AG04449 (cell line): Measurements from ENCODE around the gene SDHA.
"Not testable (repeated sequence)": the region's sequence is repeated elsewhere in the genome, so short reads cannot be mapped to it uniquely, and the experiment has no call there.

Source experiments
- CTCF ChIA-PET: fragments of 350-600 bp; formaldehyde crosslinking; extraction: SDS; loops from one replicate; lab custom pipeline; 2021; ENCODE audit warnings: antibody characterized with exemption; lab: Yijun Ruan, JAX
- POLR2A ChIA-PET: fragments of 400-600, 350-600 bp; formaldehyde crosslinking; extraction: SDS; loops from one replicate; lab custom pipeline; 2020; ENCODE audit warnings: antibody characterized with exemption, inconsistent platforms; lab: Yijun Ruan, JAX
- DNase-seq: peaks from one replicate; pipeline ENCODE4 v3.0.0-alpha.2; 2010; ENCODE audit warnings: low read depth, low spot score
- H3K4me3 ChIP-seq: 2 replicates; pipeline ENCODE4 v1.5.1; 2011; ENCODE audit warnings: low read depth, mild to moderate bottlenecking, control low read depth, low read length
- TF ChIP-seq, protein P1 (sequence below): IDR thresholded peaks from one replicate; pipeline ENCODE4 v1.5.1; 2011; ENCODE audit warnings: mild to moderate bottlenecking, moderate library complexity, low read length, control low read depth, inconsistent platforms; ENCODE audit not compliant: insufficient read depth; ENCODE audit errors: missing control alignments

SDHA gene

DNA sequence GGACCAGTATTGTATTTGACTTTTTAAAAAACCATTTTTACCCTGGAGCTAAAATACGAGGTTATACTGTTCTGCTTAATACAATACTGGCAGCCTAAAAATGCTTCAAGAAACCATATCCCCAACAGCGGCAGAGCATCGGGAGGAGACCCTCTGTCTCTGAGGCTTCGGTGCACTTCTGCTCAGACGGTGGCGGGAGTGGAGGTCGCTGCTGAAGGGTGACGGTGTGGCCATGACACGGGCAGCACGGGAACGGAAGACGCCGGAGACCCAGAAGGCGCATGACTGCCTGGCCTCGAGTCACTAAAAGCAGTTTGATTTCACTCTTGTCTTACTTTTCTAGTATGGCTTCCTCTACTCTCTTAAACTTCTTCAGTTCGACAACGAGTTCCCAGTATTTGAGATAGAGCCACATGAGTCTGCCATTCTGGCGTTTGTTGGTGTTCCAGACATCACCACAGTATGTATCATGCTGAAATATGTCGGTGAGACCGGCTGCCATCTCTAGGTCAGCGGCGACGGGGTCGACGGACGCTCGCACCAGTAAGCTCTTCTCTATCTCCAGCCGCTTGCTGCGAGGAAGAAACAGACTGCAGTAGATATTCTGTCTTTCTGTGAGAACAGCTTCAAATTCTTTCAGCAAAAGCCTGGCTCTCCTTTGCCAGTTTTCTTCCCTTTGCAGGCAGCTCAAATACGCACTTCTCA lies 13.0 kb upstream of the SDHA start:
- TF ChIP-seq, protein P1, sequence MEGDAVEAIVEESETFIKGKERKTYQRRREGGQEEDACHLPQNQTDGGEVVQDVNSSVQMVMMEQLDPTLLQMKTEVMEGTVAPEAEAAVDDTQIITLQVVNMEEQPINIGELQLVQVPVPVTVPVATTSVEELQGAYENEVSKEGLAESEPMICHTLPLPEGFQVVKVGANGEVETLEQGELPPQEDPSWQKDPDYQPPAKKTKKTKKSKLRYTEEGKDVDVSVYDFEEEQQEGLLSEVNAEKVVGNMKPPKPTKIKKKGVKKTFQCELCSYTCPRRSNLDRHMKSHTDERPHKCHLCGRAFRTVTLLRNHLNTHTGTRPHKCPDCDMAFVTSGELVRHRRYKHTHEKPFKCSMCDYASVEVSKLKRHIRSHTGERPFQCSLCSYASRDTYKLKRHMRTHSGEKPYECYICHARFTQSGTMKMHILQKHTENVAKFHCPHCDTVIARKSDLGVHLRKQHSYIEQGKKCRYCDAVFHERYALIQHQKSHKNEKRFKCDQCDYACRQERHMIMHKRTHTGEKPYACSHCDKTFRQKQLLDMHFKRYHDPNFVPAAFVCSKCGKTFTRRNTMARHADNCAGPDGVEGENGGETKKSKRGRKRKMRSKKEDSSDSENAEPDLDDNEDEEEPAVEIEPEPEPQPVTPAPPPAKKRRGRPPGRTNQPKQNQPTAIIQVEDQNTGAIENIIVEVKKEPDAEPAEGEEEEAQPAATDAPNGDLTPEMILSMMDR = no peak
- ChIA-PET POLR2A (no interaction called here), CTCF (interaction anchor here (1.3 kb wide), 1 partner anchor 17 kb away, joined by 7 read pairs; no protein-coding TSS in a partner anchor)
- no peak for DNase-seq
- no peak overlapping the region for H3K4me3 ChIP-seq

DNA sequence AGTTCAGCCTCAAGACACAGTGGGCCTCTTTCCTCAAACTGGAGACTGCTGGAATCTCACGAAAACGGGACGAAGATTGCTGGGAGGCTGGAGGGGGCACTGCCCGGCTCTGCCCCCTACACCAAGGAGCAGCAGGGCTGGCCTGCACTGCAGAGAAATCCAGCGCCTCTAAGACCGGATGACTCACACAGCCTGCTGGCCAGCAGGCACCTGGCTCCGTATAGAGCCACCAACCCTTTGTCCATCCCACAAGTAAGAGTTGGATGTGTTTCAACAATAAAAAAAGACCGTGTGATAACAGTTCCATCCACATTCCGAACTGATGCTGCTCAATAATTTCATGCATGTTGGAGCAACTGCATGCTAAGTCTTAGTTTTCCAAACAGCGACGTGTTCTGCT lies 11.7 kb upstream of the SDHA start:
- ChIA-PET CTCF (interaction anchor here (1.3 kb wide), 1 partner anchor 18 kb away, joined by 7 read pairs; no protein-coding TSS in a partner anchor), POLR2A (no interaction called here)
- DNase-seq = no peak
- TF ChIP-seq, protein P1 = no peak
- H3K4me3 ChIP-seq = no peak overlapping the region

DNA sequence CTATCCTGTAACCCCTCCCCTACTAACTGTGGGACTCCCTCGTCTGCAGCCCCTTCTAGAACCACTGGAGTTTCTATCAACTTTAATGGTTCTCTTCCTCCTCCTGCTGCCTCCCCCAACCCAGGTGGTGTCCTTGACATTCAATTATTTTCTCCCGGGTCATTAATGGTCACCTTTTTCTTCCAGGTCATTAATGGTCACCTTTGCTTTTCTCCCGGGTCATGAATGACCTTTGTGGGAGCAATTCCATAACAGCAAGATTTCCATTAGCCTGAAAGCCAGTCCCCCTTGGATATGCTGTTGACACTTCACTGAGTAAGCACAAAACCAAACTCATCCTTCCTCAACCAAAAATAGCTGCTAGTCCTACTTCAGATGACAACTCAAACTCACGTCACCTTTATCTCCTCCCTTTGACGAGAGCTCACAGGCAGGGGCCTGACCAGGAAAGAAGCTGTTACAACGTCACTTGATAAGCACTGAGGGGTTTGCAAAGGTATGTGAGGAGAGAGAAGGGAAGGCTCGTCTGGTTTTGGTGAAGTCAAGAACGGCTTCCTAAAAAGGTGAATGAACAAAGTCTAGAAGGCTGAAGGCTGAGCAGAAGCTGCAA lies 11.1 kb upstream of the SDHA start:
- ChIA-PET POLR2A (no interaction called here), CTCF (interaction anchor here (0.9 to 1.9 kb wide), 2 partner anchors 13 to 18 kb away, joined by 3 to 11 read pairs; no protein-coding TSS in a partner anchor)
- TF ChIP-seq, protein P1 = no peak
- no peak for DNase-seq
- H3K4me3 ChIP-seq = no peak overlapping the region

DNA sequence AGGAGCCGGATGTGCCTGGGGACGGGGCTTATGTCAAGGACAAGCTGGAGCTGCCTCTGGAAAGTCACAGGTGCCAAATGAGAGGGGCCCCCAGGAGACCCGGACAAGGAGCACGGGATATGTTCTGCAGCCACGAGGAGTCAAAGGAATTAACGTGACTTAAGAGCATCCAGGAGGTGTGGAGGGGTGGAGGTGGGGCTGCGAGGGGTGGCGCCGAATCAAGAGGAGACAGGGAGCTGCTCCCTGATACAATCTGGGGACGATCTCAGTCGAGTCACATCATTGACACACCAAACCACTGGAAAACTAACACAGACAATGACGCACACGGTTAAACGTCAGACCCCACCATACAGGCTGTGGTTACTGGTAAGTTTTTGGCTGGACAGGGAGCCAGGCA lies 10.5 kb upstream of the SDHA start:
- CTCF ChIA-PET = interaction anchor here (0.9 to 1.9 kb wide), 2 partner anchors 14 to 19 kb away, joined by 3 to 11 read pairs; no protein-coding TSS in a partner anchor
- POLR2A ChIA-PET = no interaction called here
- TF ChIP-seq, protein P1 = no peak
- no peak for DNase-seq
- H3K4me3 ChIP-seq = no peak overlapping the region

DNA sequence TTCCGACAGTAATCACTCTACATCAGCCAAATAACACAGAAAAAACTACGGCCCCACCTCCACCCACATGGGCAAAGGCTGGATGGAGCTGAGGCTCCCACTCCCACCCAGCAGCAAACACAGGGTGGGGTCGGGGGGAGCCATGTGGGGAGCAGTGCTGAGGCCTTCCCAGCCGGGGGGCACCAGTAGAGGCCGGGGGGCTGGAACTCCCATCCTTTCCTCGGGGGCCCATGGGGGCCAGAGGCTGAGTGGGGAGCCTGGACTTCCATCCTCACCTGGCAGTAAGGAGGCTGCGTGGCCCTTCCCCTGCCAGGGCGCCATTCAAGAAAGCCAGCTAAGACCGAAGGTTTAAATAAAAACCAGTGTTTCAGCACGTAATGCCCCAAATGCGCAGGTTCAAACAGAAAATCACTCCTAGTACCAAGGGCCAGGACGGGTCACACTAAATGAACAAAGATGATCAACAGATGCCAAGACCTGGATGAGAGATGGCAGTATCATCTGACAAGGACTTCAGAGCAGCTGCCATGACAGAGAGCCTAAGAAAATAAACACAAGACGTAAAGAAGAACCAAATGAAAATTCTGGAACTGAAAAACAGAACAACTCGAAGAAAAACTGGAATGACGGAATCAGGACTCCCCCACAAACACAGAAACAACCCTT lies 9.5 kb upstream of the SDHA start:
- TF ChIP-seq, protein P1 = no peak
- H3K4me3 ChIP-seq = no peak overlapping the region
- DNase-seq = no peak
- ChIA-PET CTCF (interaction anchor here (1.9 kb wide), 1 partner anchor 20 kb away, joined by 11 read pairs; no protein-coding TSS in a partner anchor), POLR2A (no interaction called here)

DNA sequence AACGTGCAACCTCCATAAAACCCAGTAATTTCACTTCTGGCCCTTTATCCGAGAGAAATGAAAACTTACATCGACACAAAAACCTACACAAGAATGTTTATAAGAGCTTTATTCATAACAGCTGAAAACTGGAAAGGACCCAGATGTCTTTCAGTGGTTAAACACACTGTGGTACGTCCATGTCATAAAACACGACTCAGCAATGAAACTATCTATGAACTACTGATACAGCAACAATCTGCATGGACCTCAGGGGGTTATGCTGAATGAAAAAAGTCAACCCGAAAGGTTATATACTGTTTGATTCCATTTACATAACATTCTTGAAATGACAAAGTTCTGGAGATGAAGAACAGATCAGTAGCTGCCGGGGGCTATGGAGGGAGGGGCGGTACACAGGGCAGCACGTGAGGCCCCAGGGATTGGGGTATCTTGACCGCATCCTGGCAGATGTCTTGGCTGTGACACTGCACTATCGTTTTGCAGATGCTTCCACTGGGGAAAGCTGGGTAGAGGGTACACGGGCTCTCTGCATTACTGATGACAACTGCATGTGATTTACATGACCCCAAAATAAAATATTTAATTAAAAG lies 4.2 kb upstream of the SDHA start:
- no peak overlapping the region for H3K4me3 ChIP-seq
- TF ChIP-seq, protein P1 = no peak
- ChIA-PET CTCF (interaction anchor here (0.7 kb wide), 1 partner anchor 23 kb away, joined by 3 read pairs; the partner anchor contains the start of gene LRRC14B), POLR2A (no interaction called here)
- DNase-seq = no peak

DNA sequence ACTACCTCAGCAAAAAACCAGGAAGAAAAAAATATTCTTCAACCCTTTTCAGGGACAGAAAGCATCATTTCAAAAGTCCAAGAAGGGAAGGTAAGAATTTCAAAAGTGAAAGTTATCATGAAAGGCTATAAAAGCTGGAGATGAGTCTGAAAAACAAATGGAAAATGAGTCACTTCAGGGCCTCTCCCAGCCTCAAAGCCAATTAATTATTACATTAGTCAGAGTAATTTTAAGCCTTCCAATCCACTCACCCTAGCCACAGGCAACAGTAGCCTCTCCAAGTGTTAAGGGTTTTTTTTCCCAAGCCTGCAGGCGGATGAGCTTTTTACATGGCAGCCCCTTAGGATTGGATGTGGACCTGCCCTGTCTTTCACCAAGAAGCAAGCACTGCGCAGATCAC lies 2.9 kb upstream of the SDHA start:
- DNase-seq = peak; percentile 2
- POLR2A ChIA-PET, CTCF ChIA-PET, H3K4me3 ChIP-seq: not testable (repeated sequence)

DNA sequence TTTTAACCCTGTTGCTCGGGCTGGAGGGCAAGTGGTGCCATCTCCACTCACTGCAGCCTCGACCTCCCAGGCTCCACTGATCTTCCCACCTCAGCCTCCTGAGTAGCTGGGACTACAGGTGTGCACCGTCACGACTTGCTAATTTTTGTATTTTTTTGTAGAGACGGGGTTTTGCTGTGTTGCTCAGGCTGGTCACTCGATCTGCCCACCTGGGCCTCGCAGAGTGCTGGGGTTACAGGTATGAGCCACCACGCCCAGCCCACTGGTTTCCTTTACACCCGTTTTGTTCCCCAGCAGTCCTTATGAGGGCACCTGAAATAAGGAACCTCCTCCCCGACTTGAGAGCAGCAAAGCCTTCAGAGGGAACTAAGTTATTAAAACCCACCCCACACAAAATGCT lies 2.0 kb upstream of the SDHA start:
- POLR2A ChIA-PET, CTCF ChIA-PET, H3K4me3 ChIP-seq, DNase-seq: not testable (repeated sequence)
